LNCaP clone FGC (cell line): ENCODE data around the gene GPR84.
A peak's percentile ranks its signal among the peaks of the same experiment; 100 is the strongest.
"Not testable (repeated sequence)": the region's sequence is repeated elsewhere in the genome, so short reads cannot be mapped to it uniquely, and the experiment has no call there.

ENCODE experiments used
- DNase-seq: peaks from one replicate; pipeline ENCODE4 v3.0.0-alpha.2; 2011; ENCODE audit warnings: low read depth
- H3K4me3 ChIP-seq: 2 replicates; pipeline ENCODE4 v1.5.1; 2011; ENCODE audit warnings: mild to moderate bottlenecking, low read depth, low read length, control low read depth
- CTCF ChIP-seq: IDR thresholded peaks from 2 replicates; pipeline ENCODE4 v1.5.1; 2012; ENCODE audit warnings: mild to moderate bottlenecking; ENCODE audit not compliant: control insufficient read depth, insufficient read depth; ENCODE audit errors: extremely low read depth

Gene GPR84

DNA sequence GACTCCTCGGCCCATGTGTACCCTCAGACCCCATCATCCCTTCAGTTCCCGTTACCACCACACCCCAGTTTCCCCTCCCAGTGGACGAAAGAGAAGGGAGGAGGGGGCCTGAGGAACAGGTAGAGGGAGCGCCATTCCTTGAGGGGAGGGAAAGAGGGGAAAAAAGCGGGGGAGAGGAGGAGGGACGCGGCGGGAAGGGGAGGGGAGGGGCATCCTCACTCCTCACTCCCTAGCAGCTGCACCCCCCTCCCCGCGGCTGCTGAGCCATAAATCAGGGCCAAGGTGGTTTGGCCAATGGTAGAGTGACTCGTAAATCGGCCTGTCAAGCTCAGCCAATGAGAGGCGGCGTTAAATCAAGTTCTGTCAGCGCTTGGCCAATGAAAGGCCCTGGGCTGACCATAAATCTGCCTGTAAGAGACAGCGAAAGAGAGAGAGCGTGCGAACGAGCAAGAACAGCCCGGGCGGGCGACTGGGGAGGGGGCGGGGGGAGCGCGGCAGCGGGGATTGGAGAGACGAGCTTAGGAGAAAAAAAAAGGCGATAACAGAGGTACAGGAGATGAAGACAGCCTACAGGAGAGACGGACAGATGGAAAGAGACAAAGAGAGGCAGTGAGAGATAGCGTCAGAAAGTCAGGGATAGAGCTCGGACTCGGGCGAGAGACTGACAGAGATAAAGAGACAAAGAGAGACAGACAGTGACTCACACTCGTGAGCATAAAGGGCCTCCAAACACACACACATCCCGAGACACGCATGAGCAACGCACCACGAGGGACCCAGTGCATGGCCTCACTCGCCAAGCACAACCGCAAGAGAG lies 5.1 kb downstream of the GPR84 start:
- peak; percentile 100 for DNase-seq
- H3K4me3 ChIP-seq = peak overlapping the region; percentile 73
- TF ChIP-seq CTCF = no peak

- no peak for DNase-seq
- peak overlapping the region; percentile 73 for H3K4me3 ChIP-seq
- TF ChIP-seq CTCF = no peak
These were observed 5.9 kb downstream of the GPR84 start for GRCh38 chr12:54358191-54358944.

- no peak for DNase-seq
- H3K4me3 ChIP-seq = peak overlapping the region; percentile 73
- no peak for TF ChIP-seq CTCF
These were observed 6.6 kb downstream of the GPR84 start for GRCh38 chr12:54357506-54358190.

DNA sequence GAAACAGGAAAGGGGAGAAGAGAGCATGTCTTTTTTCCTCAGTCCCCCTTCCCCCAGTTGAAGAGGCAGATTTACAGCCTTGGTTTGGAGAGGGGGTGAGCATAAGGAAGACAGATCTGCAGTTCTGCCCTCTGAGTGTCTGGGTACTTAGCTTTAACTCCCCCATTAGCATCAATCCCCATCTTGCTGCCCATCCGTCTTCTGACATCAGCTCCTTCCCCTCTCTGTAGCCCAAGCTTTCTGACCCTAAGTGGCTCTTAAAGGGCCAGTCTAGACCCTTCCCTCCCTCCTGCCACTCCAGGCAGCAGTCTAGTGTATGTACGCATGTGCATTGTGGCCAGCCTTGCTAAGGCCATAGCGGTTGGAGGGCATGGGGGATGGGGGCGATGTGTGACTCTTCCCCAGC lies 7.3 kb downstream of the GPR84 start:
- no peak overlapping the region for H3K4me3 ChIP-seq
- no peak for DNase-seq
- TF ChIP-seq CTCF = no peak

DNA sequence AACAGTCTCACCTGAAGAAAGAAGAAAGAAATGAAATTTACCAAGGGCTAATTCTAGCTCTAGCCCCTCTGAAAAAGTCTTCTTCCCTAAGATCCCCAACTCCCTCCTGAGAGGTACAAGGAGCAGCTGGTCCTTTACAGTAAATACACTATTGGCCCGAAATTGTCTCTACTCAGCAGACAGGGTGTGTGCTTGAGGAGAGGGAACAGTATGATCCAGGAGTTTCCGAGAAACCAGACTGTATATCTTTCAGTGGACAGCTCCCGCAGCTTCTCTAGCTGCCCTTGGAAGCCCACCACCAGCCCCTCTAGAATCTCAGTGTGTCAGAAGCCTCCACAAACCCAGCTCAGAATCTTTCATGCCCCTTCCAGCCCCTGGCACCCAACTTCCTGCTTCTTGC lies 8.1 kb downstream of the GPR84 start:
- H3K4me3 ChIP-seq = no peak overlapping the region
- TF ChIP-seq CTCF = no peak

DNA sequence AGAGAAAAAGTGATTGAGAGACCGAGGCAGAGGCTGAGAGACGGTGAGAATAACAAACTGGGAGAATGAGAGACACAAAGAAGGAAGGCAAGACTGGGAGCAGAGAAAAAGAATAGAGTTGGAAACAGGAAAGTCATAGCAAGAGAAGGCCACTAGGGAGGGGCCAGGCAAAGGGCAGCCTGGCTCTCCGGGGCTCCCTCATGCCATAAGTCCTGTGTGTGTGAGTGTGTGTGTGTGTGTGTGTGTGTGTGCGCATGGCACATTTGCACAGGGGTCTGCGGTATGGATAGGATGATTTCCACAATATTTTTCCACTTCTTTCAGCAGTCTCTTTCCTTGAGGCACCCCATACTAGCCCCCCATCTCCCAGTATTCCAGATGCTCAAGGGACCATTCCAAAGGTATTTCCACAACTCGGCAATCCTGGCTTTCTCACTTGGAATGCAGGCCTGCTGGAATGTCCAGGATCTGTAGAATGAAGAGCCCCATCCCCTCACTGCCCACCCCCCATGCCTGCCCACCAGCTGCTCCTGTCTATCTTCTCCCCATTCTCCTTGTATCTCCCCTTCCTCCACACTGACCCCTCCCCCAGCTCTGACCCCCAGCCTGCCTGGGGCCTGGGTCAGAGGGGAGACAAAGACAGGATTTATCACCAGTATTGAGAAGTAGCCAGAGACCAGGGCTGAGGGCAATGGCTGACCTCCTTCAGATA lies 9.0 kb downstream of the GPR84 start:
- TF ChIP-seq CTCF = no peak
- H3K4me3 ChIP-seq = no peak overlapping the region
- DNase-seq = no peak

More for the DNA sequence above, 8.1 kb downstream of the GPR84 start:
- DNase-seq = no peak

DNA sequence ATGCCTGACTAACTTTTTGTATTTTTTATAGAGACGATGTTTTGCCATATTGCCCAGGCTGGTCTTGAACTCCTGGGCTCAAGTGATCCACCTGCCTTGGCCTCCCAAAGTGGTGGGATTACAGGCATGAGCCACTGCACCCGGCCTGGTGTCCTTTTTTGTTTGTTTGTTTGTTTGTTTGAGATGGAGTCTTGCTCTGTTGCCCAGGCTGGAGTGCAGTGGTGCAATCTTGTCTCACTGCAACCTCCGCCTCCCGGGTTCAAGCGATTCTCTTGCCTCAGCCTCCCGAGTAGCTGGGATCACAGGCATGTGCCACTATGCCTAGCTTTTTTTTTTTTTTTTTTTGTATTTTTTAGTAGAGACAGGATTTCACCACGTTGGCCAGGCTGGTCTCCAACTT lies 10.0 kb downstream of the GPR84 start:
- not testable (repeated sequence) for H3K4me3 ChIP-seq, DNase-seq
